HL-60/S4 treated with retinoic acid at 250 ng/mL for 4 days and 3 days (cell line): ENCODE measurements around the gene PHPT1.
"Not testable (repeated sequence)": the region's sequence is repeated elsewhere in the genome, so short reads cannot be mapped to it uniquely, and the experiment has no call there.

ENCODE experiments used
- in situ Hi-C: fragments of 300-500 bp; cut with MboI; formaldehyde crosslinking; loops from 2 replicates; pipeline ENCODE4 v1.7.0; 2022; ENCODE audit warnings: low sequenced_read_pairs

The PHPT1 gene

GRCh38 chr9:136882109-136882946 lies 33.1 kb downstream of the PHPT1 start:
- in situ Hi-C loops, result no loop called here

- in situ Hi-C loops, result not testable (repeated sequence)
Observed at GRCh38 chr9:136882947-136883283, 33.7 kb downstream of the PHPT1 start.

- in situ Hi-C loops, result not testable (repeated sequence)
Observed at GRCh38 chr9:136883670-136884069, 34.5 kb downstream of the PHPT1 start.

- in situ Hi-C loops, result no loop called here
Observed at GRCh38 chr9:136885950-136886578, 36.9 kb downstream of the PHPT1 start, which contains the start of gene TRAF2. TRAF2 (plus strand) TSS chr9:136886516; CDS start chr9:136898741, 12,225 bp downstream.

GRCh38 chr9:136886610-136887597 lies 37.7 kb downstream of the PHPT1 start:
- in situ Hi-C loops, result no loop called here

- in situ Hi-C loops, result no loop called here
Observed at GRCh38 chr9:136888454-136888853, 39.2 kb downstream of the PHPT1 start.

GRCh38 chr9:136889858-136890257 lies 40.6 kb downstream of the PHPT1 start:
- in situ Hi-C loops, result no loop called here

- in situ Hi-C loops, result no loop called here
Observed at GRCh38 chr9:136890661-136891060, 41.5 kb downstream of the PHPT1 start.

- in situ Hi-C loops, result no loop called here
Observed at GRCh38 chr9:136896027-136896426, 46.8 kb downstream of the PHPT1 start.

GRCh38 chr9:136898483-136899100 lies 49.4 kb downstream of the PHPT1 start:
- in situ Hi-C loops, result no loop called here

- in situ Hi-C loops, result no loop called here
Observed at GRCh38 chr9:136899196-136899595, 50.0 kb downstream of the PHPT1 start.

- in situ Hi-C loops, result no loop called here
Observed at GRCh38 chr9:136900556-136900955, 51.3 kb downstream of the PHPT1 start.
